GM12873 (cell line): ENCODE data around the gene SHISAL2A.

Experiments used
- TF ChIP-seq, protein P1 (sequence below): IDR thresholded peaks from 2 replicates; pipeline ENCODE4 v1.5.1; 2012; ENCODE audit warnings: low read depth, mild to moderate bottlenecking, moderate library complexity, low read length, control low read depth; ENCODE audit not compliant: insufficient read depth; ENCODE audit errors: missing control alignments

The SHISAL2A gene

DNA sequence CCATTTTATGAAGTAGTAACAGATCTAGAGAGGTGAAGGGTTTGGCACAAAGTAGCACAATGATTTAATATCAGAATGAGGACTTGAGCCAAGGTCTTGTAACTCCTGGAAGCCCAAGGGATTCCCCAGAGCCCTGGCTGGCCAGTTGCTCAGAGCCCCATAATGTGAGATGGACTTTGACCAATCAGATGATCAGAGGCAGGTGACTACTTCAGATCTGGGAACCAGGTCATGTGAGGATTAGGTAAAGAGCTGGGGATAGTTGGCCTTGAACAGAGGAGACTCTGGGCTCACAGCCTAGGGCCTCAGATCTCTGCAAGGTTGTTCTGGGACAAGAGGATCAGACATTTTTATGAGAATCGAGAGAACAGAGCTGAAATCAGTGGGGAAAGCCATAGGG is 18.9 kb downstream of the SHISAL2A start:
- TF ChIP-seq, protein P1, sequence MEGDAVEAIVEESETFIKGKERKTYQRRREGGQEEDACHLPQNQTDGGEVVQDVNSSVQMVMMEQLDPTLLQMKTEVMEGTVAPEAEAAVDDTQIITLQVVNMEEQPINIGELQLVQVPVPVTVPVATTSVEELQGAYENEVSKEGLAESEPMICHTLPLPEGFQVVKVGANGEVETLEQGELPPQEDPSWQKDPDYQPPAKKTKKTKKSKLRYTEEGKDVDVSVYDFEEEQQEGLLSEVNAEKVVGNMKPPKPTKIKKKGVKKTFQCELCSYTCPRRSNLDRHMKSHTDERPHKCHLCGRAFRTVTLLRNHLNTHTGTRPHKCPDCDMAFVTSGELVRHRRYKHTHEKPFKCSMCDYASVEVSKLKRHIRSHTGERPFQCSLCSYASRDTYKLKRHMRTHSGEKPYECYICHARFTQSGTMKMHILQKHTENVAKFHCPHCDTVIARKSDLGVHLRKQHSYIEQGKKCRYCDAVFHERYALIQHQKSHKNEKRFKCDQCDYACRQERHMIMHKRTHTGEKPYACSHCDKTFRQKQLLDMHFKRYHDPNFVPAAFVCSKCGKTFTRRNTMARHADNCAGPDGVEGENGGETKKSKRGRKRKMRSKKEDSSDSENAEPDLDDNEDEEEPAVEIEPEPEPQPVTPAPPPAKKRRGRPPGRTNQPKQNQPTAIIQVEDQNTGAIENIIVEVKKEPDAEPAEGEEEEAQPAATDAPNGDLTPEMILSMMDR, result no peak

DNA sequence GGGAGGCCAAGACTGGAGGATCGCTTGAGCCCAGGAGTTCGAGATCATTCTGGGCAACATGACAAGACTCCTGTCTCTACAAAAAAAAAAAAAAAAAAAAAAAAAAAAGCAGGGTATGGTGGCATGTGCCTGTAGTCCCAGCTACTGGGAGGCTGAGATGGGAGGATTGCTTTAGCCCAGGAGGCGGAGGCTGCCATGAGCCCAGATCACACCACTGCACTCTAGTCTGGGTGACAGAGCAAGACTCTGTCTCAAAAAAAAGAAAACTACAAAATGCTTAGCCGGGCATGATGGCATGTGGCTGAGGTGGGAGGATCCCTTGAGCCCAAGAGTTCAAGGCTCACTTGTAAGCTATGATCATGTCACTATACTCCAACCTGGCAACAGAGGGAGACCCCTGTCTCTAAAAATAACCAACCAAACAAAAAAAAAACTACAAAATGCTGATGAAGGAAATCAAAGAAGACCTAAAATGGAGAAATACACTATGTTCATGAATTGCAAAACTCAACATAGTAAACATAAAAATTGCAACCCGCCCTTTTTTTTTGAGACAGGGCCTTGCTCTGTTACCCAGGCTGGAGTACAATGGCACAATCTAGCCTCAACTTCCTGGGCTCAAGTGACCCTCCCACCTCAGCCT is 20.4 kb downstream of the SHISAL2A start:
- TF ChIP-seq, protein P1, result no peak

DNA sequence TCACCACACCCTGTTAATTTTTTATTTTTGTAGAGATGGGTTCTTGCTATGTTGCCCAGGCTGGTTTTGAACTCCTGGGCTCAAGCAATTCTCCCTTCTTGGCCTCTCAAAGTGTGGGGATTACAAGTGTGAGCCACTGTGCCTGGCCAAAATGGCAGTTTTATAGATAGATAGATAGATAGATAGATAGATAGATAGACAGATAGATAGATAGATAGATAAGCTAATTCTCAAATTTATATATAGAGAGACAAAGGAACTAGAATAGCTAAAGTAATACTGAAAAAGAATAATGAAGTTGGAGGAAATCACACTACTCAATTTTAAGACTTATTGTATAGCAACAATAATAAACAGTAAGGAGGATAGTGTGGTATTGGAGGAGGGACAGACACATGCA is 21.1 kb downstream of the SHISAL2A start:
- TF ChIP-seq, protein P1, result no peak

DNA sequence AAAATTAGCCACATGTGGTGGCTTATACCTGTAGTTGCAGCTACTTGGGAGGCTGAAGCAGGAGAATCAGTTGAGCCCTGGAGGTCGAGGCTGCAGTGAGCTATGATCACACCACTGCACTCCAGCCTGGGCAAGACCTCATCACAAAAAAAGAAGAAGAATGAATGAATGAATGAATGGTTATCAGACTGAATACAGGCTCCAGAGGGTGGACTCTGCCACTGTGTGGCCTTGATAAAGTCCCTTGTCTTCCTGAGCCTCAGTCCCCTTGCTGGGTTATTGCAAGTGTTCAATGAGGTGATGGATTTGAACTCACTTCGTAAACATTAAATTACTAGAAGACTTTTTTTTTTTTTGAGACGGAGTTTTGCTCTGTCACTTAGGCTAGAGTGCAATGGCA is 24.7 kb downstream of the SHISAL2A start:
- TF ChIP-seq, protein P1, result no peak

DNA sequence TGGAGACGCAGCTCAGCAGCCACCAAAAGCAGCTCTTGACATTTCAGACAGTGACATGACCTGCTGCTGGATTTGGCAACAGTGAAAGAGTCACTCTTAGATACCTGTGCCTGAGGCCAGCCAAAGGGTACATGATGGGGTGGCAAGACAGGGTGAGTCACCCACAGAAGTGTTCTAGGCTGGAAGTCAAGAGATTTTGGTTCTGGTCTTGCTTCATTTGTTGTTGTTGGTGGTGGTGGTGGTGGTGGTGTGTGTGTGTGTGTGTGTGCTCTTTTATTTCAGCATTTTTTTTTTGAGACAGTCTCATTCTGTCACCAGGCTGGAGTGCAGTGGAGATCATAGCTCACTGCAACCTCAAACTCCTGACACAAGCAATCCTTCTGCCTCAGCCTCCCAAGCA is 25.8 kb downstream of the SHISAL2A start:
- TF ChIP-seq, protein P1, result no peak

DNA sequence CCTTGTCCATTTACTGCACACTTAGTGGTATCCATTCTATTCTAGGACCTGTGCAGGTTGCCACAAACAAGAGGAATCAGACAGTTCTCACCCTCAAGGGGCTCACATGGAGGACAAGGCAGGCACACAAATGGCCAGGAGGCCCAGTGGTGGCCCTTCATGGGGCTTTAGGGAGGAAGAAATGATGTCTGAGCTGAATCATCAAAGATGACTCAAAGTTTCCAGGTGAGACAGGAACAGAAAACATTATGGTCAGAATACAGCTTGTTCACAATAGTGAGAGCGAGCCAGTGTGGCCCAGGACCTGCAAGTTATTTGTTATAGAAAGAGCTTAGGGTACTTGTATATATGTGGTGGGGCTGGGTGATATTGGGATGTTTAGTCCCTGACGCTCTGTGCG is 26.4 kb downstream of the SHISAL2A start:
- TF ChIP-seq, protein P1, result no peak

DNA sequence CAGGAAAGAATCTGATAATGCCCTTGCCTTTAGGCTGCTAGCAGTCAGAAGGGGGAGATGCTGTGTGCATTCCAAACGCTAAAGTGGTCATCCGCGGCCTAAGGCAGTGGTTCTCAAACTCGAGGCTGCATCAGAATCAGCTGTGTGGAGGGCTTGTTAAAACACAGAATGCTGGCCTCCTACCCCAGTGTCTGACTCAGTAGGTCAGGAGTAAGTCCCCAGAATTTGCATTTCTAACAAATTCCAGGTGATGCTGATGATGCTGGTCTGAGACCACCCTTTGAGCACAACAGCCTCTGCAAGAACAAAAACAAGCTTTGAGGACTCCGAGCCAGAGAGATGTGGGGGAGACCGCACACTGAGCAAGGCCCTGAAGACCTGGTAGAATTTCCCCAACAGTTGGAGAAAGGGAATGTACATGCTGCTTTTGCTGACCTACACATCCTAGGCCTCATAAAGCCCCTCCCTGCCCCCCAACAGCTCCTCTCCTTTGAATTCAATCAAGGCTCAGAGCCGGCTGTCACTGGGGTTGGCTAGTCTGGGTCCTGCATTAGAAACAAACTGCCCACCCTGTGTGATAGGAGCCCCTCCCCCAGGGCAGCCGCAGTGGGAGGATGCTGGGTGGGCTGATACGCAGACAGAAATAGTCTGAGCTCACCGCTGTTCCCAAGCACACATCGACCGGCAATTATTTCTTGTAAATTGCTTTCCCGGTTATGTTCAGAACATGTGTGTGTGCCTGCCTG is 27.1 kb downstream of the SHISAL2A start:
- TF ChIP-seq, protein P1, result no peak
